Measurements from ENCODE around the gene PLSCR4.
"Not testable (repeated sequence)": the region's sequence is repeated elsewhere in the genome, so short reads cannot be mapped to it uniquely, and the experiment has no call there.

PLSCR4 gene
- total RNA-seq, result 0.31 to 0.87 reads per million in 2 donors

- DNase-seq, result peak; percentile 14
These were observed at the start of gene PLSCR4 for GRCh38 chr3:146250449-146251382. Gene PLSCR4 (minus strand): TSS chr3:146251105. CDS start chr3:146222071, 29,034 bp downstream.

GRCh38 chr3:146293401-146293800, 42.5 kb upstream of the PLSCR4 start:
- DNase-seq, result not testable (repeated sequence)

GRCh38 chr3:146283781-146284445, 33.0 kb upstream of the PLSCR4 start:
- no peak for DNase-seq

GRCh38 chr3:146280864-146281263, 30.0 kb upstream of the PLSCR4 start:
- DNase-seq, result no peak

- no peak for DNase-seq
These were observed 29.0 kb upstream of the PLSCR4 start for GRCh38 chr3:146279951-146280350.

GRCh38 chr3:146279013-146279412, 28.1 kb upstream of the PLSCR4 start:
- DNase-seq, result no peak

- DNase-seq, result no peak
These were observed 27.2 kb upstream of the PLSCR4 start for GRCh38 chr3:146277953-146278631.

- no peak for DNase-seq
These were observed 24.6 kb upstream of the PLSCR4 start for GRCh38 chr3:146275476-146275875.

GRCh38 chr3:146274833-146275232, 23.9 kb upstream of the PLSCR4 start:
- no peak for DNase-seq

GRCh38 chr3:146273721-146274407, 23.0 kb upstream of the PLSCR4 start:
- no peak for DNase-seq

GRCh38 chr3:146271180-146271579, 20.3 kb upstream of the PLSCR4 start:
- no peak for DNase-seq

- DNase-seq, result no peak
These were observed 18.4 kb upstream of the PLSCR4 start for GRCh38 chr3:146269271-146269670.

- DNase-seq, result no peak
These were observed 17.8 kb upstream of the PLSCR4 start for GRCh38 chr3:146268535-146269219.

- DNase-seq, result no peak
These were observed 14.8 kb upstream of the PLSCR4 start for GRCh38 chr3:146265720-146266119.

GRCh38 chr3:146262371-146263110, 11.6 kb upstream of the PLSCR4 start:
- DNase-seq, result no peak

GRCh38 chr3:146259880-146260589, 9.1 kb upstream of the PLSCR4 start:
- no peak for DNase-seq

GRCh38 chr3:146256851-146257486, 6.1 kb upstream of the PLSCR4 start:
- DNase-seq, result no peak

- not testable (repeated sequence) for DNase-seq
These were observed 1.5 kb upstream of the PLSCR4 start for GRCh38 chr3:146252445-146252844.

GRCh38 chr3:146249921-146250320, 984 bp downstream of the PLSCR4 start:
- no peak for DNase-seq

- no peak for DNase-seq
These were observed 3.0 kb downstream of the PLSCR4 start for GRCh38 chr3:146247911-146248310.

Measured in activated gamma-delta T cell (primary cell).